ENCODE measurements around the gene MRPL41.

DNA sequence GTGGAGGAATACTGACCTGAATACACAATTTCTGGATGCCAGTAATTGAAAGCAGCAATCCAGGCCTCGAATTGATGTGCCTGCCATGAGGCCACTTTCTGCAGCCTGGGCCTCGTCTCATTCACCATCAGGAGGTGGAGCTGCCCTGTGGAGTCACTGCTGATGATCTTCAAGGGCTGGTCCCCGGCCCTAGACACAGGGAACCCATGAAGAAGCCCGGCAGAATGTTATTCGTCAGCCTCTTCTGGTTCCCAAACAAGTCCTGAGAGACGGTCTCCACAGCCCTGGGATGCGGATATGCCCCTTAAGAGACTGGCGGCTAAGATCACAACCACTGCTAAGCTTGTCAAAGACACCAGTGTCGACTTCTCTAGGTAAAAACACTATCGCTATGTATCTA lies 22.5 kb downstream of the MRPL41 start:
- TF ChIP-seq SUZ12 (IDR thresholded peaks at IDR 0.05; ENCODE audit: extremely low read depth, insufficient read depth, insufficient read length) (no peak), ZNF274 (IDR thresholded peaks at IDR 0.05; ENCODE audit: low read depth, low read length) (no peak)
